ENCODE results near the gene TPK1. TPM values are rescaled to one million over a fixed set of nuclear protein-coding genes. Genes with fewer than 3 reads are reported as not detected.

The TPK1 gene
- polyA plus RNA-seq, 1 of the 3 experiments (the other 2 are of a cell fraction) = 3.3 TPM

DNA sequence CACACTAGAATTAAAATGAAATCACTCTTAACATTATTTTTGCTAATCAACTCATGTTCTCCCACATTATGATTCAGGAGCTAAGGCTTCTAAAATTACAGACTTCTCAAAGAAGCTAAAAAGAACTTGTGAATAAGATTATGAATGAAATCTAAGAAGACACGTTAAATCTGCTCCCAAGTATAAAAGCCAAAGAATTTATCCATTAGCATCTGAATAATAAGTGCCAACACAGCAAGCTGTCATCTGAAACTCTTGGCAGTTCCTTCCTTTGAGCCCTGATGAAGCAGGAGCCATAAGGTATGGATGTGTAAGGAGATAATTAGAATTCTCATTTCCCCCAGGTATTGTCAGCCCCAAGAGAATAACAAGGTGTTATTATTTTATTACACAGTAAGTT, 50.3 kb downstream of the TPK1 start:
- no peaks in the 10 kb centered on the region for H4K20me1 ChIP-seq (ENCODE audit: insufficient read depth)
- ChIA-PET CTCF (no interaction called here), POLR2A (no interaction called here)
- no peak overlapping the region for H3K4me3 ChIP-seq (ENCODE audit: low read depth in 2 of 2, low read length in 1 of 2)
- WGBS (ENCODE audit: low lambda C conversion rate) = 2% methylated on average over 1 of the region's 1 CpG
- H3K9me3 ChIP-seq = no peaks in the 10 kb centered on the region
- H2AFZ ChIP-seq (ENCODE audit: low read depth) = no peak overlapping the region
- H3K79me2 ChIP-seq (ENCODE audit: insufficient read depth) = no peaks in the 10 kb centered on the region
- peaks cover 3% of the 10 kb centered on the region for H3F3A ChIP-seq (replicated peaks; ENCODE audit: insufficient read depth)
- H3K36me3 ChIP-seq (replicated peaks in 1 of 2; ENCODE audit: control insufficient read depth in 1 of 2, insufficient read depth in 2 of 2, low read length in 1 of 2) = no peaks in the 10 kb centered on the region
- H3K9me2 ChIP-seq = no peaks in the 10 kb centered on the region
- no peak for DNase-seq
- H3K27ac ChIP-seq (ENCODE audit: low read depth in 2 of 2, low read length in 1 of 2) = no peak overlapping the region
- no peaks in the 10 kb centered on the region for H3K27me3 ChIP-seq (ENCODE audit: insufficient read depth)
- no peak overlapping the region for H3K4me2 ChIP-seq
- no peak for TF ChIP-seq FOXJ3 (CRISPR knock-in tag; IDR thresholded peaks at IDR 0.05)
- TF ChIP-seq GABPA (IDR thresholded peaks at IDR 0.05; ENCODE audit: low read depth) = no peak
- no peak for TF ChIP-seq TAF1 (IDR thresholded peaks at IDR 0.05; ENCODE audit: borderline replicate concordance, low read depth, low read length)
- no peak for TF ChIP-seq TEAD4 (IDR thresholded peaks at IDR 0.05; ENCODE audit: borderline replicate concordance, insufficient read depth)
- no peak for TF ChIP-seq CTCF (IDR thresholded peaks at IDR 0.05)
- no peak overlapping the region for H3K9ac ChIP-seq
- no peaks in the 10 kb centered on the region for H3K4me1 ChIP-seq (ENCODE audit: control insufficient read depth in 1 of 2, insufficient read depth in 2 of 2, low read depth in 1 of 2, low read length in 1 of 2)

DNA sequence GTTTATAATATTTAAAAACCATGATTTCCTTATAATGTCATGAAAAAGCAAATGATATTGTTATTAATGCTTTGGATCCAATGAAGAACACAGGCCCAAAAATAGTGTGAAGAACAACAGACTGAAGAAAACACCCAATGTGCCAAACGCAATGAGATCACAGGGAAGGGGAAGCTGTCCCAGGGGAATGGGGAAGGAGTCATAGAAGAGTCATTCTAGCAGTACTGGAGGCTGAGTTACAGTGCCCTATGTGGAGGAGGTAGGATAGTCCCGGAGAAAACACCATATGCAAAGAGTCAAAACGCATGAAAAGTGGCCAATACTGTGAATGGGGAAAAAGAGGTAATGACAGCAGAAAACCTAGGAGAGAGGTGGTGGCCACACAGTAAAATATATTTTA, 50.9 kb downstream of the TPK1 start:
- H3F3A ChIP-seq (replicated peaks; ENCODE audit: insufficient read depth) = peaks cover 3% of the 10 kb centered on the region
- no peaks in the 10 kb centered on the region for H4K20me1 ChIP-seq (ENCODE audit: insufficient read depth)
- H3K4me2 ChIP-seq = no peak overlapping the region
- TF ChIP-seq TCF12 (IDR thresholded peaks at IDR 0.05) = no peak
- no peak for TF ChIP-seq GABPA (IDR thresholded peaks at IDR 0.05; ENCODE audit: low read depth)
- no peak for TF ChIP-seq JUND (IDR thresholded peaks at IDR 0.05)
- no peak for TF ChIP-seq SMC3 (IDR thresholded peaks at IDR 0.05; ENCODE audit: low read depth, low read length)
- no peak for TF ChIP-seq RFX5 (IDR thresholded peaks at IDR 0.05; ENCODE audit: low read length)
- TF ChIP-seq, protein P1, sequence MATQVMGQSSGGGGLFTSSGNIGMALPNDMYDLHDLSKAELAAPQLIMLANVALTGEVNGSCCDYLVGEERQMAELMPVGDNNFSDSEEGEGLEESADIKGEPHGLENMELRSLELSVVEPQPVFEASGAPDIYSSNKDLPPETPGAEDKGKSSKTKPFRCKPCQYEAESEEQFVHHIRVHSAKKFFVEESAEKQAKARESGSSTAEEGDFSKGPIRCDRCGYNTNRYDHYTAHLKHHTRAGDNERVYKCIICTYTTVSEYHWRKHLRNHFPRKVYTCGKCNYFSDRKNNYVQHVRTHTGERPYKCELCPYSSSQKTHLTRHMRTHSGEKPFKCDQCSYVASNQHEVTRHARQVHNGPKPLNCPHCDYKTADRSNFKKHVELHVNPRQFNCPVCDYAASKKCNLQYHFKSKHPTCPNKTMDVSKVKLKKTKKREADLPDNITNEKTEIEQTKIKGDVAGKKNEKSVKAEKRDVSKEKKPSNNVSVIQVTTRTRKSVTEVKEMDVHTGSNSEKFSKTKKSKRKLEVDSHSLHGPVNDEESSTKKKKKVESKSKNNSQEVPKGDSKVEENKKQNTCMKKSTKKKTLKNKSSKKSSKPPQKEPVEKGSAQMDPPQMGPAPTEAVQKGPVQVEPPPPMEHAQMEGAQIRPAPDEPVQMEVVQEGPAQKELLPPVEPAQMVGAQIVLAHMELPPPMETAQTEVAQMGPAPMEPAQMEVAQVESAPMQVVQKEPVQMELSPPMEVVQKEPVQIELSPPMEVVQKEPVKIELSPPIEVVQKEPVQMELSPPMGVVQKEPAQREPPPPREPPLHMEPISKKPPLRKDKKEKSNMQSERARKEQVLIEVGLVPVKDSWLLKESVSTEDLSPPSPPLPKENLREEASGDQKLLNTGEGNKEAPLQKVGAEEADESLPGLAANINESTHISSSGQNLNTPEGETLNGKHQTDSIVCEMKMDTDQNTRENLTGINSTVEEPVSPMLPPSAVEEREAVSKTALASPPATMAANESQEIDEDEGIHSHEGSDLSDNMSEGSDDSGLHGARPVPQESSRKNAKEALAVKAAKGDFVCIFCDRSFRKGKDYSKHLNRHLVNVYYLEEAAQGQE (IDR thresholded peaks at IDR 0.05; ENCODE audit: low read depth, low read length) = no peak
- no peak for TF ChIP-seq NFIC (IDR thresholded peaks at IDR 0.05; ENCODE audit: borderline replicate concordance)
- TF ChIP-seq, protein P2, sequence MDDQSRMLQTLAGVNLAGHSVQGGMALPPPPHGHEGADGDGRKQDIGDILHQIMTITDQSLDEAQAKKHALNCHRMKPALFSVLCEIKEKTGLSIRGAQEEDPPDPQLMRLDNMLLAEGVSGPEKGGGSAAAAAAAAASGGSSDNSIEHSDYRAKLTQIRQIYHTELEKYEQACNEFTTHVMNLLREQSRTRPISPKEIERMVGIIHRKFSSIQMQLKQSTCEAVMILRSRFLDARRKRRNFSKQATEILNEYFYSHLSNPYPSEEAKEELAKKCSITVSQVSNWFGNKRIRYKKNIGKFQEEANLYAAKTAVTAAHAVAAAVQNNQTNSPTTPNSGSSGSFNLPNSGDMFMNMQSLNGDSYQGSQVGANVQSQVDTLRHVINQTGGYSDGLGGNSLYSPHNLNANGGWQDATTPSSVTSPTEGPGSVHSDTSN (IDR thresholded peaks at IDR 0.05) = no peak
- no peak for TF ChIP-seq YY1 (IDR thresholded peaks at IDR 0.05; ENCODE audit: low read depth)
- no peak for TF ChIP-seq RAD21 (IDR thresholded peaks at IDR 0.05; ENCODE audit: low read length)
- no peak for TF ChIP-seq TEAD4 (IDR thresholded peaks at IDR 0.05; ENCODE audit: borderline replicate concordance, insufficient read depth)
- no peak for TF ChIP-seq SIN3A (IDR thresholded peaks at IDR 0.05; ENCODE audit: borderline replicate concordance, low read depth, low read length)
- no peaks in the 10 kb centered on the region for H3K79me2 ChIP-seq (ENCODE audit: insufficient read depth)
- H3K36me3 ChIP-seq (replicated peaks in 1 of 2; ENCODE audit: control insufficient read depth in 1 of 2, insufficient read depth in 2 of 2, low read length in 1 of 2) = no peaks in the 10 kb centered on the region
- CTCF ChIA-PET = interaction anchor here (1.2 kb wide), 1 partner anchor 46 kb away, joined by 4 read pairs; no protein-coding TSS in a partner anchor
- H3K4me1 ChIP-seq (ENCODE audit: control insufficient read depth in 1 of 2, insufficient read depth in 2 of 2, low read depth in 1 of 2, low read length in 1 of 2) = no peaks in the 10 kb centered on the region
- no peak for DNase-seq
- WGBS (ENCODE audit: low lambda C conversion rate) = 2% methylated on average over 3 of the region's 3 CpGs
- H2AFZ ChIP-seq (ENCODE audit: low read depth) = no peak overlapping the region
- no peak overlapping the region for H3K4me3 ChIP-seq (ENCODE audit: low read depth in 2 of 2, low read length in 1 of 2)
- H3K27me3 ChIP-seq (ENCODE audit: insufficient read depth) = no peaks in the 10 kb centered on the region
- H3K27ac ChIP-seq (ENCODE audit: low read depth in 2 of 2, low read length in 1 of 2) = no peak overlapping the region
- H3K9me2 ChIP-seq = no peaks in the 10 kb centered on the region
- POLR2A ChIA-PET = no interaction called here
- no peak overlapping the region for H3K9ac ChIP-seq
- no peaks in the 10 kb centered on the region for H3K9me3 ChIP-seq
